ENCODE results near the gene DERL3.

- no peak for TF ChIP-seq SIN3A (IDR thresholded peaks at IDR 0.05; ENCODE audit: borderline replicate concordance, insufficient read depth, low read length)
- TF ChIP-seq FOXP2 (optimal IDR thresholded peaks at IDR 0.05; ENCODE audit: borderline replicate concordance, extremely low read depth, extremely low read length, insufficient read depth), result no peak
These were observed 21.7 kb downstream of the DERL3 start for GRCh38 chr22:23817146-23817545.
